ENCODE results near the gene FKBP1C.

Gene FKBP1C

GRCh38 chr6:63245420-63245819 lies 34.2 kb downstream of the FKBP1C start:
- TF ChIP-seq CTCF (IDR thresholded peaks at IDR 0.05), result no peak
- Histone ChIP-seq H3K9me3 (ENCODE audit: control insufficient read depth, low read length) (no peaks in the 10 kb centered on the region), H3K79me2 (no peaks in the 10 kb centered on the region), H3K4me1 (no peaks in the 10 kb centered on the region), H3K9ac (no peak overlapping the region), H3K27ac (no peak overlapping the region), H3K27me3 (ENCODE audit: control insufficient read depth, insufficient read depth, low read length) (no peaks in the 10 kb centered on the region), H3K4me2 (ENCODE audit: low read length) (no peak overlapping the region), H2AFZ (no peak overlapping the region), H3K36me3 (ENCODE audit: control insufficient read depth, insufficient read depth, low read length) (no peaks in the 10 kb centered on the region), H3K4me3 (ENCODE audit: low read depth, low read length) (no peak overlapping the region)

GRCh38 chr6:63245909-63246308 lies 34.6 kb downstream of the FKBP1C start:
- Histone ChIP-seq H3K4me2 (ENCODE audit: low read length) (no peak overlapping the region), H3K4me1 (no peaks in the 10 kb centered on the region), H3K27ac (no peak overlapping the region), H3K9me3 (ENCODE audit: control insufficient read depth, low read length) (no peaks in the 10 kb centered on the region), H3K27me3 (ENCODE audit: control insufficient read depth, insufficient read depth, low read length) (no peaks in the 10 kb centered on the region), H3K79me2 (no peaks in the 10 kb centered on the region), H2AFZ (no peak overlapping the region), H3K9ac (no peak overlapping the region), H3K4me3 (ENCODE audit: low read depth, low read length) (no peak overlapping the region), H3K36me3 (ENCODE audit: control insufficient read depth, insufficient read depth, low read length) (no peaks in the 10 kb centered on the region)
- TF ChIP-seq CTCF (IDR thresholded peaks at IDR 0.05), result no peak

- Histone ChIP-seq H3K4me2 (ENCODE audit: low read length) (no peak overlapping the region), H3K36me3 (ENCODE audit: control insufficient read depth, insufficient read depth, low read length) (no peaks in the 10 kb centered on the region), H3K79me2 (no peaks in the 10 kb centered on the region), H3K4me1 (no peaks in the 10 kb centered on the region), H3K27me3 (ENCODE audit: control insufficient read depth, insufficient read depth, low read length) (no peaks in the 10 kb centered on the region), H3K9me3 (ENCODE audit: control insufficient read depth, low read length) (no peaks in the 10 kb centered on the region), H3K9ac (no peak overlapping the region), H3K27ac (no peak overlapping the region), H2AFZ (no peak overlapping the region), H3K4me3 (ENCODE audit: low read depth, low read length) (no peak overlapping the region)
- TF ChIP-seq CTCF (IDR thresholded peaks at IDR 0.05), result no peak
Measured at GRCh38 chr6:63246581-63246980, 35.3 kb downstream of the FKBP1C start.

- no peaks in the 10 kb centered on the region for H3K36me3 ChIP-seq (ENCODE audit: control insufficient read depth, insufficient read depth, low read length)
- TF ChIP-seq CTCF (IDR thresholded peaks at IDR 0.05), result no peak
- no peak overlapping the region for H3K4me2 ChIP-seq (ENCODE audit: low read length)
- H3K27ac ChIP-seq, result no peak overlapping the region
- no peak overlapping the region for H3K9ac ChIP-seq
- H3K27me3 ChIP-seq (ENCODE audit: control insufficient read depth, insufficient read depth, low read length), result no peaks in the 10 kb centered on the region
- no peaks in the 10 kb centered on the region for H3K4me1 ChIP-seq
- no peak overlapping the region for H2AFZ ChIP-seq
- H3K9me3 ChIP-seq (ENCODE audit: control insufficient read depth, low read length), result no peaks in the 10 kb centered on the region
- no peaks in the 10 kb centered on the region for H3K79me2 ChIP-seq
- no peak overlapping the region for H3K4me3 ChIP-seq (ENCODE audit: low read depth, low read length)
Measured at GRCh38 chr6:63249875-63250482, 38.7 kb downstream of the FKBP1C start.

GRCh38 chr6:63259153-63259552 lies 47.9 kb downstream of the FKBP1C start:
- no peak overlapping the region for H3K9ac ChIP-seq
- no peak overlapping the region for H3K4me3 ChIP-seq (ENCODE audit: low read depth, low read length)
- H3K79me2 ChIP-seq, result no peaks in the 10 kb centered on the region
- H3K27ac ChIP-seq, result no peak overlapping the region
- no peak overlapping the region for H3K4me2 ChIP-seq (ENCODE audit: low read length)
- H3K4me1 ChIP-seq, result no peaks in the 10 kb centered on the region
- H3K27me3 ChIP-seq (ENCODE audit: control insufficient read depth, insufficient read depth, low read length), result no peaks in the 10 kb centered on the region
- H2AFZ ChIP-seq, result no peak overlapping the region
- H3K36me3 ChIP-seq (ENCODE audit: control insufficient read depth, insufficient read depth, low read length), result no peaks in the 10 kb centered on the region
- no peaks in the 10 kb centered on the region for H3K9me3 ChIP-seq (ENCODE audit: control insufficient read depth, low read length)
- TF ChIP-seq CTCF (IDR thresholded peaks at IDR 0.05), result no peak
